ENCODE results near the gene C14orf180. TPM values are rescaled to one million over a fixed set of nuclear protein-coding genes. Genes with fewer than 3 reads are reported as not detected.

C14orf180 gene
- total and polyA plus RNA-seq, 10 of the 15 experiments (the other 5 are each of a cell fraction or from before 2014, with no cell fraction given): not detected

DNA sequence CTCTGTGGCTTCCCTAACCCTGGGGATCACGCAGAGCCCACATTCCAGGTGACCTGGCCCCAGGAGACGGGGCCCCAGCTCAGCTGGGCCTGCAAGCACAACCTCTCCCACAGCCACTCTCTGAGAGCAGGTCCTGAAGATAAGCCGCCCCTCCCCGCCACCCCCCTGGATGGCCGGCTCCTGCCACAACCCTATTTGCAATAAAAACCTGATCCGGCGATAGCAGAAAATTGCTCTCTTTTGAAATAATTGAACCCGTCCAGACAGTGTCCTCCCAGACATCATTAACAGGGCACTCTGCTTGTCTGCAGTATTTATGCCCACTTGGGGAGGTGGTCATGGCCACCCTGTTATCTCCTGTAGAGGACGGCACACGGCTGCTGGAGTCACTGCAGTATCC is 5.0 kb downstream of the C14orf180 start:
- no peak overlapping the region for H3K9ac ChIP-seq (ENCODE audit: control insufficient read depth, insufficient read depth, low read length)
- WGBS (ENCODE audit: insufficient coverage, insufficient replicate concordance, low lambda C conversion rate, missing lambda C conversion rate): 28% methylated on average over 10 of the region's 10 CpGs
- H4K20me1 ChIP-seq (ENCODE audit: control insufficient read depth, insufficient read depth): no peaks in the 10 kb centered on the region
- in situ Hi-C loops (cut with MboI) (no loop called here), intact Hi-C loops (cut with micrococcal nuclease; ENCODE audit: unreplicated experiment) (no loop called here)
- POLR2A ChIA-PET: no interaction called here
- H3K27ac ChIP-seq (ENCODE audit: control insufficient read depth, insufficient read depth): no peak overlapping the region
- H3K4me2 ChIP-seq (ENCODE audit: control insufficient read depth, insufficient read depth): no peak overlapping the region
- no peaks in the 10 kb centered on the region for H3K79me2 ChIP-seq (ENCODE audit: control insufficient read depth, insufficient read depth, low read length)
- no peak overlapping the region for H3K4me3 ChIP-seq
- SMC1A ChIA-PET (ENCODE audit: uncharacterized antibody, unreplicated experiment): no interaction called here
- no peaks in the 10 kb centered on the region for H3K9me3 ChIP-seq (replicated peaks; ENCODE audit: control insufficient read depth, insufficient read depth, low read length)
- no peak for ATAC-seq
- TF ChIP-seq, protein P1, sequence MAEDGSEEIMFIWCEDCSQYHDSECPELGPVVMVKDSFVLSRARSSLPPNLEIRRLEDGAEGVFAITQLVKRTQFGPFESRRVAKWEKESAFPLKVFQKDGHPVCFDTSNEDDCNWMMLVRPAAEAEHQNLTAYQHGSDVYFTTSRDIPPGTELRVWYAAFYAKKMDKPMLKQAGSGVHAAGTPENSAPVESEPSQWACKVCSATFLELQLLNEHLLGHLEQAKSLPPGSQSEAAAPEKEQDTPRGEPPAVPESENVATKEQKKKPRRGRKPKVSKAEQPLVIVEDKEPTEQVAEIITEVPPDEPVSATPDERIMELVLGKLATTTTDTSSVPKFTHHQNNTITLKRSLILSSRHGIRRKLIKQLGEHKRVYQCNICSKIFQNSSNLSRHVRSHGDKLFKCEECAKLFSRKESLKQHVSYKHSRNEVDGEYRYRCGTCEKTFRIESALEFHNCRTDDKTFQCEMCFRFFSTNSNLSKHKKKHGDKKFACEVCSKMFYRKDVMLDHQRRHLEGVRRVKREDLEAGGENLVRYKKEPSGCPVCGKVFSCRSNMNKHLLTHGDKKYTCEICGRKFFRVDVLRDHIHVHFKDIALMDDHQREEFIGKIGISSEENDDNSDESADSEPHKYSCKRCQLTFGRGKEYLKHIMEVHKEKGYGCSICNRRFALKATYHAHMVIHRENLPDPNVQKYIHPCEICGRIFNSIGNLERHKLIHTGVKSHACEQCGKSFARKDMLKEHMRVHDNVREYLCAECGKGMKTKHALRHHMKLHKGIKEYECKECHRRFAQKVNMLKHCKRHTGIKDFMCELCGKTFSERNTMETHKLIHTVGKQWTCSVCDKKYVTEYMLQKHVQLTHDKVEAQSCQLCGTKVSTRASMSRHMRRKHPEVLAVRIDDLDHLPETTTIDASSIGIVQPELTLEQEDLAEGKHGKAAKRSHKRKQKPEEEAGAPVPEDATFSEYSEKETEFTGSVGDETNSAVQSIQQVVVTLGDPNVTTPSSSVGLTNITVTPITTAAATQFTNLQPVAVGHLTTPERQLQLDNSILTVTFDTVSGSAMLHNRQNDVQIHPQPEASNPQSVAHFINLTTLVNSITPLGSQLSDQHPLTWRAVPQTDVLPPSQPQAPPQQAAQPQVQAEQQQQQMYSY (CRISPR knock-in tag; IDR thresholded peaks at IDR 0.05): no peak
- TF ChIP-seq PAX5 (IDR thresholded peaks at IDR 0.05; ENCODE audit: borderline replicate concordance, low read depth, low read length): no peak
- no peak for TF ChIP-seq RAD51 (IDR thresholded peaks at IDR 0.05)
- no peak for TF ChIP-seq SIN3A (IDR thresholded peaks at IDR 0.05; ENCODE audit: low read depth, low read length)
- no peak for TF ChIP-seq RUNX3 (IDR thresholded peaks at IDR 0.05; ENCODE audit: low read length)
- TF ChIP-seq RBBP5 (conservative IDR thresholded peaks at IDR 0.05): no peak
- no peak for TF ChIP-seq ZSCAN29 (IDR thresholded peaks at IDR 0.05)
- TF ChIP-seq CHD4 (IDR thresholded peaks at IDR 0.05): no peak
- TF ChIP-seq POLR2A (IDR thresholded peaks at IDR 0.05; ENCODE audit: low read depth, low read length): no peak
- TF ChIP-seq SP1 (IDR thresholded peaks at IDR 0.05; ENCODE audit: low read depth, low read length): no peak
- TF ChIP-seq CREB1 (IDR thresholded peaks at IDR 0.05; ENCODE audit: low read depth): no peak
- TF ChIP-seq CEBPB (IDR thresholded peaks at IDR 0.05; ENCODE audit: borderline replicate concordance in 1 of 2, low read depth in 2 of 2, low read length in 2 of 2): no peak
- TF ChIP-seq FOS (IDR thresholded peaks at IDR 0.05; ENCODE audit: borderline replicate concordance, extremely low read depth, insufficient read length): no peak
- TF ChIP-seq E4F1 (IDR thresholded peaks at IDR 0.05; ENCODE audit: borderline replicate concordance, partially characterized antibody): no peak
- no peak for TF ChIP-seq TCF12 (IDR thresholded peaks at IDR 0.05; ENCODE audit: low read depth, low read length)
- CTCF ChIA-PET: no interaction called here
- peaks cover 0 to 4% of the 10 kb centered on the region in 2 experiments; a peak in 2 of 4 replicates for H3K27me3 ChIP-seq (replicated peaks in 1 of 2; ENCODE audit: control insufficient read depth in 2 of 2, insufficient read depth in 2 of 2, low read length in 1 of 2)
- RAD21 ChIA-PET (ENCODE audit: unreplicated experiment): no interaction called here
- no peak for DNase-seq (ENCODE audit: low read depth, low spot score)
- no peaks in the 10 kb centered on the region for H3K4me1 ChIP-seq (ENCODE audit: control insufficient read depth, insufficient read depth, low read length)
- H2AFZ ChIP-seq (ENCODE audit: control insufficient read depth, low read depth, low read length): no peak overlapping the region
- FAIRE-seq: no peak
- no TSS peak for BruUV-seq (replicated peaks)
- H3K36me3 ChIP-seq (ENCODE audit: control insufficient read depth in 2 of 2, insufficient read depth in 2 of 2, low read length in 1 of 2): no peaks in the 10 kb centered on the region

Data from GM12878 (cell line).